ENCODE data around the gene TRA2B. TPM values are rescaled to one million over a fixed set of nuclear protein-coding genes. Genes with fewer than 3 reads are reported as not detected.

The TRA2B gene
- total RNA-seq, 1 experiment from 2014 or later, result 172 TPM

DNA sequence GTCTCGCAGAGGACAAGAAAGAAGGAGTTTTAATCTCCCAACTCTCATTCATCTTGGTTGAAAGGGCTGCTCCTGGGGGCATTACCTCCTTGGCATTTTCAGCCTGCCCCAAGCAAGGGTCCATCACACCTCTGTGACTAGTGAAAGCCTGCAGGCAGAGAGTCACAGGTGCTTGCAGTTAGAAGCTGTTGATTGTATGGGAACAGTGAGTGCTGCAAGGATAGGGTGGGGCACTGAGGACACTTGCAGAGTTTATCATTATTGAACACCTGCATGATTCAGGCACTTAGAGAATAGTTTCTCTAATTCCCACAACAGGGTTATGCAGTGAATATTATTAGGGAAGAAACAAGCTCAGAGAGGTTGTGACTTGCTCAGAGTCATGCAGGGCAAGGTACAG lies 71.3 kb downstream of the TRA2B start:
- TF ChIP-seq, protein P1, sequence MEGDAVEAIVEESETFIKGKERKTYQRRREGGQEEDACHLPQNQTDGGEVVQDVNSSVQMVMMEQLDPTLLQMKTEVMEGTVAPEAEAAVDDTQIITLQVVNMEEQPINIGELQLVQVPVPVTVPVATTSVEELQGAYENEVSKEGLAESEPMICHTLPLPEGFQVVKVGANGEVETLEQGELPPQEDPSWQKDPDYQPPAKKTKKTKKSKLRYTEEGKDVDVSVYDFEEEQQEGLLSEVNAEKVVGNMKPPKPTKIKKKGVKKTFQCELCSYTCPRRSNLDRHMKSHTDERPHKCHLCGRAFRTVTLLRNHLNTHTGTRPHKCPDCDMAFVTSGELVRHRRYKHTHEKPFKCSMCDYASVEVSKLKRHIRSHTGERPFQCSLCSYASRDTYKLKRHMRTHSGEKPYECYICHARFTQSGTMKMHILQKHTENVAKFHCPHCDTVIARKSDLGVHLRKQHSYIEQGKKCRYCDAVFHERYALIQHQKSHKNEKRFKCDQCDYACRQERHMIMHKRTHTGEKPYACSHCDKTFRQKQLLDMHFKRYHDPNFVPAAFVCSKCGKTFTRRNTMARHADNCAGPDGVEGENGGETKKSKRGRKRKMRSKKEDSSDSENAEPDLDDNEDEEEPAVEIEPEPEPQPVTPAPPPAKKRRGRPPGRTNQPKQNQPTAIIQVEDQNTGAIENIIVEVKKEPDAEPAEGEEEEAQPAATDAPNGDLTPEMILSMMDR (IDR thresholded peaks at IDR 0.05 in 2 of 3, conservative IDR thresholded peaks at IDR 0.05 in 1 of 3; ENCODE audit: borderline replicate concordance in 1 of 3, insufficient read depth in 1 of 3, low read depth in 2 of 3, low read length in 2 of 3), result no peak
- TF ChIP-seq EZH2phosphoT487 (IDR thresholded peaks at IDR 0.05; ENCODE audit: borderline replicate concordance) (no peak), CEBPB (IDR thresholded peaks at IDR 0.05; ENCODE audit: low read depth) (no peak), ZFX (IDR thresholded peaks at IDR 0.05) (no peak), POLR2A (IDR thresholded peaks at IDR 0.05; ENCODE audit: borderline replicate concordance, extremely low read depth, insufficient read depth, insufficient read length) (no peak), SP1 (IDR thresholded peaks at IDR 0.05; ENCODE audit: low read depth) (no peak), ELF1 (IDR thresholded peaks at IDR 0.05; ENCODE audit: borderline replicate concordance, low read depth) (no peak), SIN3A (IDR thresholded peaks at IDR 0.05; ENCODE audit: low read depth) (no peak)
- Histone ChIP-seq H3K9ac (ENCODE audit: low read length) (no peak overlapping the region), H3K9me2 (ENCODE audit: insufficient read depth) (no peaks in the 10 kb centered on the region), H4K20me1 (ENCODE audit: insufficient read depth) (no peaks in the 10 kb centered on the region), H3K79me2 (ENCODE audit: insufficient read depth, low read length) (no peaks in the 10 kb centered on the region), H3K4me2 (ENCODE audit: low read length) (no peak overlapping the region), H3K27ac (ENCODE audit: low read depth, low read length) (no peak overlapping the region), H3K27me3 (ENCODE audit: insufficient read depth, low read length) (no peaks in the 10 kb centered on the region), H2AFZ (ENCODE audit: low read depth, low read length, poor library complexity, severe bottlenecking) (no peak overlapping the region), H3K4me1 (ENCODE audit: control insufficient read depth in 1 of 2, insufficient read depth in 2 of 2, low read length in 2 of 2) (no peaks in the 10 kb centered on the region), H3K9me3 (ENCODE audit: control insufficient read depth in 1 of 2, insufficient read depth in 1 of 2, low read depth in 1 of 2, low read length in 2 of 2) (no peaks in the 10 kb centered on the region), H3K36me3 (ENCODE audit: control insufficient read depth in 1 of 2, insufficient read depth in 2 of 2, low read length in 2 of 2) (no peaks in the 10 kb centered on the region), H3K4me3 (replicated peaks in 1 of 2; ENCODE audit: low read depth in 1 of 2, low read length in 2 of 2) (no peak overlapping the region)
- POLR2A ChIA-PET, result no interaction called here
- CTCF ChIA-PET, result no interaction called here
- ATAC-seq (no peak), DNase-seq (ENCODE audit: low read depth, low spot score) (no peak)
- no TSS peak for BruUV-seq (replicated peaks)
- intact Hi-C loops (cut with micrococcal nuclease), result no loop called here
- RAD21 ChIA-PET (ENCODE audit: low non-redundant PET in 1 of 2, low total read pairs in 2 of 2, uncharacterized antibody in 2 of 2, unreplicated experiment in 2 of 2), result no interaction called here

Other genes starting within 250 kb of the TRA2B start
- 135 TPM for gene IGF2BP2, start 113.0 kb downstream of the TRA2B start, total RNA-seq (2021; ENCODE audit: unreplicated experiment)
- 89.7 TPM for gene ETV5, start 171.1 kb upstream of the TRA2B start, total RNA-seq (2021; ENCODE audit: unreplicated experiment)

Measured in HCT116 (cell line).